GM18508 (cell line): ENCODE data around the gene SH3BP5.

Experiments
- ATAC-seq: cut with Tn5 transposase; IDR thresholded peaks from one replicate; pipeline ENCODE4 v1.9.1; 2021; ENCODE audit warnings: moderate number of reproducible peaks; ENCODE audit not compliant: insufficient read depth, unreplicated experiment

SH3BP5 gene

DNA sequence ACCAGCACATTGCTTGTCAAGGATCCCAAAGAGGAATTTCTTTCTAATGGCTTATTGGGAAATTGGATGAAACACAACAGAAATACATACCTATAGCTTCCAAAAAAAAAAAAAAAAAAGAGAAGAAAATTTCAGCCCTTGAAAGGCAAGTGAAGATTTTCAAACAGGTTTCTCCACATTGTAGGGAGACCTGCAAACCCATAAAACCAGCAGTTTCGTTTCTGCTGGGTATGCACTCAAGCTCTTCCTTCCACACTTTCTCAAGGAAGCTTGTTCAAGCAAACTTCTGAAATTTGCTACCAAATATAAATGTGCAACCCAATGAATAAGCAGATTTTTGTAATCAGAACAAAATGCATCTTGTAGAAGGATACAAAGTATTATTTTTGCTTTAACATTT lies 15.9 kb upstream of the SH3BP5 start:
- no peak for ATAC-seq

DNA sequence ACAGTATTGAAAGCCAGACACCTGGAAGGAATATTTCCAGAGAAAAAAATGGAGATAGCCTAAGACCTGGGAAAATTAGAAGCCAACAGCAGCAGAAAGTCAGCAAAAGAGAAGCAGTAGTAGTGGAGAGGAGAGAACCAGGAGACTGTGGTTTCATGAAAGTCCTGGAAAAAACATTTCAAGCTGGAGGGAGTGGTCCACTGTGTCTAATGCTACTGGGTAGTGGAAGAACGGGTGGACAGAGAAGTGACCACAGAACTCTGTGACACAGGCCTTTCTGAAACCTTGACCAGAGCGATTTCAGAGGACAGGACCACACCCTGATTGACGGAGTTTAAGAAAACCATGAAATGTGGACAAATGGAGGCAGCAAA lies 15.3 kb upstream of the SH3BP5 start:
- ATAC-seq: no peak

DNA sequence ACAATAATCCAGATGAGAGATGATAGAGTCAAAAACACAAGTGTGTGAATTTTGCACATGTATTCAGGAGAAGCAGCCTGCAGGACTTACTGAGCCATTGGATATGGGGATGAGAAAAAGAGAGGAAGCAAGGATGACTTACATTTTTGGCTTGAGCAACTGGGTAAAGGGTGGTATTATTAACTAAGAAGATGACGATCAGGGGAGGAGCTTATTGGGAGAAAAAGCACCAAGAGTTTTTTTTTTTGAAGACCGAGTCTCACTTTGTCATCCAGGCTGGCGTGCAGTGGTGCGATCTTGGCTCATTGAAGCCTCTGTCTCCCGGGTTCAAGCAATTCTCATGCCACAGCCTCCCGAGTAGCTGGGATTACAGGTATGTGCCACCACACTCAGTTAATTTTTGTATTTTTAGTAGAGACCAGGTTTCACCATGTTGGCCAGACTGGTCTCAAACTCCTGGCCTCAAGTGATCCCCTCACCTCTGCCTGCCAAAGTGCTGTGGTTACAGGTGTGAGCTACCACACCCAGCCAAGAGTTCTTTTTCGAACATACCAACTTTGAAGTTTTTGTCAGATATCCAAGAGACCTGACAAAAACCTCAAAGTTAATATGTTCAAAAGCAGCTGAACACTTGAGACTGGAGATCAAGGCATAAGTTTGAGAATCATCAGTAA lies 14.8 kb upstream of the SH3BP5 start:
- ATAC-seq: no peak

DNA sequence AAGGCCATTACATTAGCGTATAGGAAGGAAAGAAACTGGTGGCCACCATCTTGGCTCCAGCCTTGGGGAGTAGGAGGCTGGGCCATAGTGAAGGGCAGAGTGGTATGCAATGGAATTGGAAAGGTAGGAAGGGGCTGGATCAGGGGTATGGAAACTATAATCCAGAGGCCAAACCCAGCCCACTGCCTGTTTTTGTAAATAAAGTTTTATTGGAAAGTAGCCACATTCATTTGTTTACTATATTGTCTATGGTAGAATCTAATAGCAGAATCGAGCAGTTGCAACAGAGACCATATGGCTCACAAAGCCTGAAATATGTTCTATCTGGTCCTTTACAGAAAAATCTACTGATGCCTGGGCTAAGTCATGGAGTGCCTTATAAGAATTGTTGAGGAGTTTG lies 14.1 kb upstream of the SH3BP5 start:
- ATAC-seq: no peak

DNA sequence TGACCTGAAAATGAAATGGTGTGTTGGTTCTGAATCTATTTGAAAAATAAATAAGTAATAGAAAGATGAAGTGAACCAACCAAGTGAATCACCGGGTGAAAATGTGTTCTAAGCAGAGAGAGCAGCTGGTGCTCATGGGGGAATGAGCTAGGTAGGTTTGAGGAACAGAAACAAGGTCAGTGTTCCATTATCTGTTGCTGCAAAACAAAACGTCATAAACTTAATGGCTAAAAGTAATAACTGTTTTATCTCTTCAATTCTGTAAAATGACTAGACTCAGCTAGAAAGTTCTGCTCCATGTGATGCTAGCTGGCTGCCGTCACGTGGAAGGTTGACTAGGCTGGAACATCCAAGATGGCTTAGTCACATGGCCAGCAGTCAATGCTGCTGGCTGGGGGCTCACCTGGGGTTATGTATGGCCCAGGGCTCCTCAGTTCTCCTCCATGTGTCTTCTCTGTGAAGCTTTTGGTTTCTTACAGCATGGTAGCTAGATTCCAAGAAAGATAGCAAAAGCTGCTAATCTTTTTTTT lies 13.3 kb upstream of the SH3BP5 start:
- ATAC-seq: peak; percentile 92

GRCh38 chr3:15345066-15345607 lies 12.8 kb upstream of the SH3BP5 start:
- peak; percentile 1 for ATAC-seq

GRCh38 chr3:15342945-15343344 lies 10.6 kb upstream of the SH3BP5 start:
- ATAC-seq: no peak

DNA sequence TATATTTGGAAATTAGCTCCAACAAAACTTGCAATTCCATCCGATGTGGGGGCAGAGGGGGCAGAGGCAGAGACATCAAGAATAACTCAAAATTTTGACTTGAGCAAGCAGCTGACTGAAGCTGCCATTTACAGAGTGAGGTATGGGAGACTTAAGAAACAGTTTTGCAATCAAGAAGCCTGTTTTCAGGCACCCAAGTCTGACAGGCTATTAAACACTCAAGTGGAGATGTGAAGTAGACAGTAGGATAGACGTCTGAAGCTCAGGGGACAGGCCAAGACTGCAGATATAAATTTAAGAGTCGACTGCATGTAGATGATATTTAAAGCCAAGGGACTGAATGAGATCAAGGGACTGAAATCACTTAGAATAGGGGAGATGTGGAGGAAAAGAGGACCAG lies 9.9 kb upstream of the SH3BP5 start:
- ATAC-seq: no peak

DNA sequence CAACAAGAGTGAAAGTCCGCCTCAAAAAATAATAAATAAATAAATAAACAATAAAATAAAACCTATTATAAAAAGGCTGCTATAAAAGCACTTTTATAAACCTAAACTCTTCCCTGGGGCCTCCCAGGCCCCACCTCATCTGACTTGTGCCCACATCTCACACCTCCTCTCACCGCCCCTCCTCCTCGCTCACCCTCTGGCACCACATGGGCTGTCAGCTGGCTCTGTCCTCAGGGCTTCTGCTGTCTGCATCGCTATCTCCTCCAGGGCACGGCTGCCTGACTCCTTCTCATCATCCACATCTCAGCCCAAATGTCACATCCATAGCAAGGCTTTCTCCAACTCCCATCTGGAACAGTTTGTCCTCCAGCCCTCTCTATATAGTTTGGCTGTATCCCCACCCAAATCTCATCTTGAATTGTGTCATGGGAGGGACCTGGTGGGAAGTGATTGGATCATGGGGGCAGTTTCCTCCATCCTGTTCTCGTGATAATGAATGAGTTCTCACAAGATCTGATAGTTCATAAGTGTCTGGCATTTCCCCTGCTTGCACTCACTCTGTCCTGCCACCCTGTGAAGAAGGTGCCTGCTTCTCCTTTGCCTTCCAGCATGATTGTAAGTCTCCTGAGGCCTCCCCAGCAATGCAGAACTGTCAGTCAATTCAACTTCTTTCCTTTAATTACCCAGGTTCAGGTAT lies 8.8 kb upstream of the SH3BP5 start:
- ATAC-seq: no peak

DNA sequence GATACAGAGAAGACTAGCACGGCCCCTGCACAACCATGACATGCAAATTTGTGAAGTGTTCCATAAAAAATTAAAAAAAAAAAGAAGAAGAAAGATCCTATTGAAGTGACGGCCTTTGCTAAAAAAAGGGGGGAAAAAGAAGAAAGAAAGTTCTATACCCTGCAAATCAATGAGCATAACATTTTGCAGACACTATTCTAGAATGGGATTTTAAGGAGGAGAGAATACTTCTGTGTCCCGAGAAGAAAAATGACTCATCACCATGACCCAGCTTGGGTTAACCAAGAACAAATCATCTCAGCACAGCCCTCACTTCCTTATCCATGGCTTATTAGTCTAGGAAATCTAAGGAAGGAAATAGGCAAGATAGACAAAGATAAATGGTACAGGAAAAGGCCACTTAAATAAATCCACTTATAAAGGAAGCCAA lies 7.4 kb upstream of the SH3BP5 start:
- ATAC-seq: no peak

DNA sequence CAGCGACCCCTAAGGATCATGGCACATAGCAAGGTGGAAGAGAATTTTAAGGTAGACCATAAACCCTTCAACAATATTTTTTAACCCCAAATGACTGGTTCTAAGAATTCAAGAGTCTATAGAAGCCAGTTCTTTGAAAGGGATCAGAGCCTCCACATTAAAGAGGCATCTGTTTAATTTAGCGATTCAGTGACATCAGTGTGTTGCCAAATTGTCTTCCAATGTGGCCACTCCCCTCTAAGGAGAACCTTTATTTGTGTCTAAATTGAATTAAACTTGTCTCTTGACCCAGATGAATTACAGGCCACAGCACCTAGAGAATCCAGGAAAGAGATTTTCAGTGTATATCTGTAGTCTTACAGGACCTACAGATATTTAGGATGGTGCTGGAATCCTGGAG lies 6.6 kb upstream of the SH3BP5 start:
- ATAC-seq: no peak

DNA sequence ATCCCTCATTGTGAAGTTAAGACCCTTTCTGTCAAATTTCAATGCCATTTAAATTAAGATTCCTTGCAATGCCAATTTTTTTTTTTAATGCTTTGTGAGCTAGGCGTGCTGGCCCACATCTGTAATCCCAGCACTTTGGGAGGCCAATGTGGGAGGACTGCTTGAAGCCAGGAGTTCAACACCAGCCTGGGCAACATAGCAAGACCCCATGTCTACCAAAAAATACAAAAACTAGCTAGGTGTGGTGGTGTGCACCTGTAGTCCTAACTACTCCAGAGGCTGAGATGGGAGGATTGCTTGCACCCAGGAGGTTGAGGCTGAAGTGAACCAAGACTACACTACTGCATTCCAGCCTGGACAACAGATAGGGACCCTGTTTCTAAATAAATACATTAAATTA lies 5.6 kb upstream of the SH3BP5 start:
- no peak for ATAC-seq

GRCh38 chr3:15336057-15336456 lies 3.7 kb upstream of the SH3BP5 start:
- no peak for ATAC-seq

DNA sequence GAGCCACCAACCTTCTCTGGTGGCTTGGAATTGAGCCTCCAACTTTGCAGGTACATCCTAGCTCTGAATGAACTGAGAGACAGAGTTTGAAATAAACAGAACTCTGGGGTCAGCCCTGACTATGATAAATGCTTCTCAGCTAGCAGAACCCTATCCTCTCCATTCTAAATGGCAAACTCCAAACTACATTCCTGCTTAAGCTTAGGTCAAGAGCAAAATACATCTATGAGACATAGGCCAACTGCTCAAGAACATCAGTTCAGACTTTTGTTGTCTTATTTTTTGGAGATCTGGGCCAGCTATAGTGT lies 1.5 kb upstream of the SH3BP5 start:
- no peak for ATAC-seq

DNA sequence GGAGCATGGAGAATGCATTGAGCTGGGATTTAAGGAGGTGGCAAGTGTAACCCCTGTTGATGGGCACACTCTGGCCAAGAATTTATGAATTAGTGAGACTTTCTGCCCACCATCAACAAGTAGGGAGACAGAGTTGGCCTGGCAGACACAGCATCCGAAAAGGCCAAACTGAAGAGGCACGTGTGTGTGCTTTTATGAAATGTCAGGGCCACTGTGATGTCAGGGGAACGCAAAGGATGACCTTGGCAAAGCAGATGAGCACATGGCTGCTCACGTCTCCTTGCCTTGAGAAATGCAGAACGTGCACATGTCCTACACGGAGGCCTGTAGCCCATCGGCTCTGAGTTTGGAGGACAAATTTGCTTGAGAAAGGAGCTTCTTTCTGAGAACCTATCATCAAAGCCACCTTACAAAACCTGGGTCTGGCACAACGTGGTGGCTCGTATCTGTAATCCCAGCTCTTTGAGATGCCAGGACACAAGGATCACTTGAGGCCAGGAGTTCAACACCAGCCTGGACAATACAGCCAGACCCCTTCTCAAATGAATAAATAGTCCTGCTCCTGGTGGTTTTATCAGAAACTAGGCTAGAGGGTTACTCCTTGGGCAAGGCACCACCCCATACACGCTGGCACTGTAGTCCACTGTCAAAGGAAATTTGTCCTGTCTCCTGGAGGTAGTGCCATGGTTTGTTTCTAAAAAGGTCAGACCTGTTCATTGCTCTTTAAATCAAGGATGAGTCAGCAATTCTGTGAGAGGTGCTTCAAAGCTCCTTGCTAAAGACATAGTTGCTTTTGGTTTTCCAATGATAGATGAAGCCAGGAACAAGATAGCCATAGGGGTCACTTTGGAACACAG lies 941 bp upstream of the SH3BP5 start:
- no peak for ATAC-seq

DNA sequence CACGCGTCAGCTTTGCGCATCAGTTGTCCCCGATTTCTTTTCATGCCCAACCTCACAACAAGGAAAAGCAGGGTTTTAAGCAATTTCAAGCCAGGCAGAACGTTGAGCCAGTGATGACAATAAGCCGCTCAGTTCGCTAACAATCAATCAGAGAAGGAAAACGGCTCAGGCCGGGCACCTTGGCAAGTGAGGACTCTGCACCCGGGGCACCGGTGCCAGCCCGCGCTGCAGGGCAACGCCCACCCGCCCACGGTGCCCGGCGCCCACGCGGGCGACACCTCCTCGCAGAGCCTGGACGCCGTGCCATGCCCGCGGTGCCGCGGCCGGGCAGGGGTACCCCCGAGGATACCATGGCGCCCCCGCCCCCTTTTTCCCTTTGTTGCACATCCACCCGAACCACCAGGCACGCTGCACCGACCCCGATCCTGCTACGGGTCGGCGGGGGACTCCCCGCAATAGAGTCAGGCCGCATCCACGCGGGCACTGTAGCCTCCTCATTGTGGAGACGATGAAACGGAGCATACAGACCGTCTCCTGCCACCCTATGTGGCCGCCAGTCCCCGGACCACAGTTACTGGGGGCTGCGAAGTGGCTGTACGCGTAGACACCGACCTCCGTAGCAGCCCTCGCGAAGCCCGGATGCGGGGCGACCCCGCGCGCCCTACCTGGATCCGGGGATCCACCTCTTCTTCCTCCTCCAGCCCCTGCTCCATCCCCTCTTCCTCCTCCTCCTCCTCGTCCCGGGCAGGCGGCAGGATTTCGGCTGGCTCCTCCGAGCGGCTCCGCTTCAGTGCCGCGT lies 581 bp downstream of the SH3BP5 start:
- no peak for ATAC-seq

DNA sequence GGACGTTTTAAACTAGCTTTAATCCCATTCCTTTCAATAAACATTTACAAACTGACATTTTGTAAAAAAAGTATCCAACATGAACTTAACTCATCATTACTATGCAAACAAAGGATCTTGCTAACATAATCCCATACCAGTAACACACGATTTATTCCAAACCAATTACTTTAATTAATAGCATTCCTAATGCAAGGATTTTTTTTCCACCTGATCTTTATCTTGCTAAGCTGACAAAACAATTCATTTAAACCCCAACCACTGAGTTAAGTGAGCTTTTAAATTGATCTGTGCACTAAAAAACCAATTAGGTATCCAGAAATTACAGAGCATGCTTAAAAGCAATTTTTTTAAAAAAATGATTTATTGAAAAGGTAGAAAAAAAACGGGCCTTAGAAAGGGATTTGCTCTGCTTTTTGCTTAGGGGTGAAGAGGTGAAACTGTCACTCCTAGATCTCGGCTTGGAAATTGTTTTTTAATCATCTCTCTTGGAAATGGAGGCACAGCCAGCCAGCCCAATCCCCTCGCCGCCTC lies 1.2 kb downstream of the SH3BP5 start:
- no peak for ATAC-seq

DNA sequence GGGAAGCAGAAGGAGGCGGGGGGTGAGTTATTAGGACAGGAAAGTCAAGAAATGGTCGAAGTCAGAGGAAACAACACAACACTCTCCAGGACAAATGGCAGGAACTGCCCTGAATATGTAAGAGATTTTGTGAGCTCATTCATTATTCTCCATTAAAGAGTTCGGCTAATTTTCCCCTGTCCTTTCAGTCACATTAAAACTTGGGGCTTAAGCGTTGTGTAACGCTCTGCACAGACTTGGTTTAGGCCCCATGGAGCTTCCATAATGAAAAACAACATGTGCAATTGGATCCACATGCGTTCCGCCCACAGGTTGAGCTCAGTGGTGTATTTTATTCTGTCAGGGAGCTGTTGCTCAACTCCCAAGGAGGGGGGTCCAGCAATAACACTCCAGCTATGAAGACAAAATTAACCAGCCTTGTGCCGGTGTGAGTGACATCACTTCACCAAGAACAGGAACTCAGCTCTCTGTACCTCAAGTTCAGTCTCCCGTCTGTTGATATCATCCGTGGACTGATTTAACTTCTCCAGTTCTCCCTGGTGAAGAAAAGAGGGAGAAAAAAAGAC lies 2.3 kb downstream of the SH3BP5 start:
- no peak for ATAC-seq
